Motor neuron (in vitro differentiated cells): ENCODE data around the gene PLEKHA7. TPM values are rescaled to one million over a fixed set of nuclear protein-coding genes. Genes with fewer than 3 reads are reported as not detected.
"Not testable (repeated sequence)": the region's sequence is repeated elsewhere in the genome, so short reads cannot be mapped to it uniquely, and the experiment has no call there.

Experiments
- ATAC-seq, 8 experiments: fragments of 200-7000 bp; cut with Tn5 transposase; replicated peaks in 6 of 8; 2 replicates each; pipeline ENCODE4 v1.8.0; 2021; ENCODE audit warnings: mild to moderate bottlenecking in 8 of 8, moderate library complexity in 8 of 8
- H3K27ac ChIP-seq, 2 donors: fragments of 250-450 bp; sonication (Bioruptor Pico); 2 replicates each; pipeline ENCODE4 v1.9.0; 2021; ENCODE audit warnings: antibody characterized with exemption in 2 of 2, mild to moderate bottlenecking in 2 of 2, moderate library complexity in 1 of 2
- H3K4me1 ChIP-seq, 2 donors: fragments of 250-450 bp; sonication (Bioruptor Pico); replicated peaks in 1 of 2; 2 replicates each; pipeline ENCODE4 v1.6.1; 2021; ENCODE audit warnings: antibody characterized with exemption in 2 of 2, mild to moderate bottlenecking in 2 of 2, moderate library complexity in 1 of 2
- H3K4me3 ChIP-seq, 5 donors: fragments of 250-450 bp; sonication (Bioruptor Pico); 2 replicates each; pipeline ENCODE4 v1.9.0; 2021; ENCODE audit warnings: antibody characterized with exemption in 5 of 5, mild to moderate bottlenecking in 5 of 5, moderate library complexity in 4 of 5
- WGBS, 10 experiments: fragments of 450-650 bp; shearing (Covaris generic); methylation state at CpG; one replicate each; pipeline ENCODE4 v1.0.0; 2022; 5-methylcytosine and 5-hydroxymethylcytosine counted together
- in situ Hi-C, 9 experiments: fragments of 400-800 bp; cut with MboI; loops; one replicate each; pipeline ENCODE4 v1.15.0; 2021; ENCODE audit warnings: low sequenced_read_pairs in 9 of 9, low pct_unique_long_range_greater_than_20kb in 2 of 9; ENCODE audit not compliant: unreplicated experiment in 9 of 9
- total RNA-seq, 8 experiments: library from RNA; unstranded; fragments of 300-600 nt; gene quantifications; 2 replicates each; pipeline versions ENCODE4 v1.2.3 to v1.2.4, GENCODE V29; 2022

Gene PLEKHA7
- total RNA-seq = 10 to 100 TPM in 1 of 8 experiments, 1 to 10 TPM in 7; 1.0 to 14.3 (median 4.3) TPM

- in situ Hi-C loops = no loop called here
- Histone ChIP-seq H3K27ac (no peak within 1 kb of the TSS), H3K4me3 (peak within 1 kb of the TSS; percentile 45 to 74 (median 62)), H3K4me1 (peaks cover 0 to 5% of the 10 kb centered on the region in 2 donors)
- ATAC-seq = peak; percentile 23 to 78 (median 71)
- WGBS, 10 experiments = no CpG with 5 or more reads among the region's 76 CpGs
Measured at GRCh38 chr11:17014321-17014832, at the start of gene PLEKHA7. Gene PLEKHA7 (minus strand): TSS chr11:17014414. CDS start chr11:17014401, 13 bp downstream.

GRCh38 chr11:17063171-17064002 is 49.2 kb upstream of the PLEKHA7 start:
- Histone ChIP-seq H3K4me1 (no peaks in the 10 kb centered on the region), H3K27ac (no peak overlapping the region), H3K4me3 (no peak overlapping the region)
- in situ Hi-C loops = loop anchor here in 3 of 9 experiments (10.0 to 25.0 kb wide), 4 partner anchors 119 to 279 kb away; no protein-coding TSS in a partner anchor
- 83% methylated on average over 2 of the region's 4 CpGs; no CpG with 5 or more reads in 9 of the 10 experiments for WGBS, 10 experiments
- peak in 6 of 8 experiments; percentile 20 to 98 (median 84) for ATAC-seq

- not testable (repeated sequence) for H3K4me3 ChIP-seq, H3K4me1 ChIP-seq, ATAC-seq, H3K27ac ChIP-seq
- no CpG with 5 or more reads among the region's 27 CpGs for WGBS, 10 experiments
- in situ Hi-C loops = loop anchor here in 2 of 9 experiments (25.0 kb wide), 2 partner anchors 114 to 264 kb away; no protein-coding TSS in a partner anchor
Measured at GRCh38 chr11:17051146-17051545, 36.9 kb upstream of the PLEKHA7 start.

- H3K4me1 ChIP-seq, H3K27ac ChIP-seq, H3K4me3 ChIP-seq, in situ Hi-C loops, ATAC-seq: not testable (repeated sequence)
- 75 to 100% (median 85%) methylated on average over 1 to 4 of the region's 4 CpGs; no CpG with 5 or more reads in 2 of the 10 experiments for WGBS, 10 experiments
Measured at GRCh38 chr11:17048491-17048890, 34.3 kb upstream of the PLEKHA7 start.

GRCh38 chr11:17046690-17047089 is 32.5 kb upstream of the PLEKHA7 start:
- Histone ChIP-seq H3K4me3 (no peak overlapping the region), H3K4me1 (no peaks in the 10 kb centered on the region), H3K27ac (no peak overlapping the region)
- whole genome bisulfite sequencing, 10 experiments = 0 to 75% (median 48%) methylated on average over 1 to 5 of the region's 5 CpGs; no CpG with 5 or more reads in 2 of the 10 experiments
- in situ Hi-C loops = no loop called here
- no peak for ATAC-seq

- ATAC-seq = peak in 1 of 8 experiments; percentile 17
- Histone ChIP-seq H3K27ac (no peak overlapping the region), H3K4me3 (no peak overlapping the region), H3K4me1 (no peaks in the 10 kb centered on the region)
- in situ Hi-C loops = no loop called here
- 0 to 80% (median 10%) methylated on average over 1 to 2 of the region's 6 CpGs; no CpG with 5 or more reads in 4 of the 10 experiments for WGBS, 10 experiments
Measured at GRCh38 chr11:17036666-17037658, 22.7 kb upstream of the PLEKHA7 start.

- H3K27ac ChIP-seq, H3K4me3 ChIP-seq, H3K4me1 ChIP-seq, ATAC-seq, in situ Hi-C loops: not testable (repeated sequence)
- 65 to 83% methylated on average over 2 to 7 of the region's 10 CpGs; no CpG with 5 or more reads in 8 of the 10 experiments for WGBS, 10 experiments
Measured at GRCh38 chr11:17034027-17034426, 19.8 kb upstream of the PLEKHA7 start.

GRCh38 chr11:17026487-17027082 is 12.4 kb upstream of the PLEKHA7 start:
- in situ Hi-C loops = no loop called here
- WGBS, 10 experiments = 5 to 94% (median 76%) methylated on average over 2 to 3 of the region's 3 CpGs; no CpG with 5 or more reads in 3 of the 10 experiments
- H3K4me3 ChIP-seq = no peak overlapping the region
- no peak for ATAC-seq
- no peaks in the 10 kb centered on the region for H3K4me1 ChIP-seq
- no peak overlapping the region for H3K27ac ChIP-seq

- no peak for ATAC-seq
- H3K27ac ChIP-seq = no peak overlapping the region
- H3K4me1 ChIP-seq = no peaks in the 10 kb centered on the region
- no peak overlapping the region for H3K4me3 ChIP-seq
- in situ Hi-C loops = no loop called here
- 67 to 100% (median 93%) methylated on average over 1 to 2 of the region's 2 CpGs; no CpG with 5 or more reads in 1 of the 10 experiments for WGBS, 10 experiments
Measured at GRCh38 chr11:17024924-17025323, 10.7 kb upstream of the PLEKHA7 start.

GRCh38 chr11:17021511-17021910 is 7.3 kb upstream of the PLEKHA7 start:
- Histone ChIP-seq H3K4me3 (no peak overlapping the region), H3K27ac (no peak overlapping the region), H3K4me1 (no peaks in the 10 kb centered on the region)
- ATAC-seq = no peak
- 40 to 79% (median 60%) methylated on average over 1 to 8 of the region's 8 CpGs; no CpG with 5 or more reads in 1 of the 10 experiments for WGBS, 10 experiments
- in situ Hi-C loops = no loop called here

GRCh38 chr11:17020831-17021230 is 6.6 kb upstream of the PLEKHA7 start:
- Histone ChIP-seq H3K27ac (no peak overlapping the region), H3K4me3 (no peak overlapping the region), H3K4me1 (no peaks in the 10 kb centered on the region)
- ATAC-seq = no peak
- in situ Hi-C loops = no loop called here
- 100% methylated on average over 1 of the region's 1 CpG; no CpG with 5 or more reads in 9 of the 10 experiments for WGBS, 10 experiments

- WGBS, 10 experiments = 0 to 86% (median 71%) methylated on average over 1 of the region's 1 CpG; no CpG with 5 or more reads in 5 of the 10 experiments
- no peak overlapping the region for H3K4me3 ChIP-seq
- H3K4me1 ChIP-seq = no peaks in the 10 kb centered on the region
- in situ Hi-C loops = no loop called here
- no peak for ATAC-seq
- H3K27ac ChIP-seq = no peak overlapping the region
Measured at GRCh38 chr11:17019232-17019631, 5.0 kb upstream of the PLEKHA7 start.
